Measurements from ENCODE around the gene PTPRM.

PTPRM gene

DNA sequence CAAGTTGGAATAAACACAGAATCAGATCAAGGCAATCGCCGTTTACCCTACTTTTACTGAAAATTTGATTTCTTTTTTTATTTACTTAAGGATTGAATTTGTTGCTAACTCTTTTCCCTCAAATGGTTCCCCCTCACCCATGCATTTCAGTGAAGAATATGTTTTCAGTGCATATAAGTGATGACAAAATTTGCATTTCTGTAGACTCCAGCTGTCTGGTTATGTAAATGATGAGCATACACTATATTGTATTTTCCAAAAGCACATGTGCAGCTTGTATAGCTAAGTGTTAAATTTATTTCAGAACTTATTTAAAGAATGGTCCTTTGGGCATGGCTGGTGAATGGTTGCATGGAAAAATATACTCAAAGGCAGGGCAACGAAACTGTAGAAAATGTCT, 437.7 kb downstream of the PTPRM start:
- no peak for DNase-seq (ENCODE audit: low read depth)
- TF ChIP-seq, protein P1, sequence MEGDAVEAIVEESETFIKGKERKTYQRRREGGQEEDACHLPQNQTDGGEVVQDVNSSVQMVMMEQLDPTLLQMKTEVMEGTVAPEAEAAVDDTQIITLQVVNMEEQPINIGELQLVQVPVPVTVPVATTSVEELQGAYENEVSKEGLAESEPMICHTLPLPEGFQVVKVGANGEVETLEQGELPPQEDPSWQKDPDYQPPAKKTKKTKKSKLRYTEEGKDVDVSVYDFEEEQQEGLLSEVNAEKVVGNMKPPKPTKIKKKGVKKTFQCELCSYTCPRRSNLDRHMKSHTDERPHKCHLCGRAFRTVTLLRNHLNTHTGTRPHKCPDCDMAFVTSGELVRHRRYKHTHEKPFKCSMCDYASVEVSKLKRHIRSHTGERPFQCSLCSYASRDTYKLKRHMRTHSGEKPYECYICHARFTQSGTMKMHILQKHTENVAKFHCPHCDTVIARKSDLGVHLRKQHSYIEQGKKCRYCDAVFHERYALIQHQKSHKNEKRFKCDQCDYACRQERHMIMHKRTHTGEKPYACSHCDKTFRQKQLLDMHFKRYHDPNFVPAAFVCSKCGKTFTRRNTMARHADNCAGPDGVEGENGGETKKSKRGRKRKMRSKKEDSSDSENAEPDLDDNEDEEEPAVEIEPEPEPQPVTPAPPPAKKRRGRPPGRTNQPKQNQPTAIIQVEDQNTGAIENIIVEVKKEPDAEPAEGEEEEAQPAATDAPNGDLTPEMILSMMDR (conservative IDR thresholded peaks at IDR 0.05; ENCODE audit: low read depth, low read length): no peak
- H3K4me3 ChIP-seq (ENCODE audit: low read depth, low read length): no peak overlapping the region

DNA sequence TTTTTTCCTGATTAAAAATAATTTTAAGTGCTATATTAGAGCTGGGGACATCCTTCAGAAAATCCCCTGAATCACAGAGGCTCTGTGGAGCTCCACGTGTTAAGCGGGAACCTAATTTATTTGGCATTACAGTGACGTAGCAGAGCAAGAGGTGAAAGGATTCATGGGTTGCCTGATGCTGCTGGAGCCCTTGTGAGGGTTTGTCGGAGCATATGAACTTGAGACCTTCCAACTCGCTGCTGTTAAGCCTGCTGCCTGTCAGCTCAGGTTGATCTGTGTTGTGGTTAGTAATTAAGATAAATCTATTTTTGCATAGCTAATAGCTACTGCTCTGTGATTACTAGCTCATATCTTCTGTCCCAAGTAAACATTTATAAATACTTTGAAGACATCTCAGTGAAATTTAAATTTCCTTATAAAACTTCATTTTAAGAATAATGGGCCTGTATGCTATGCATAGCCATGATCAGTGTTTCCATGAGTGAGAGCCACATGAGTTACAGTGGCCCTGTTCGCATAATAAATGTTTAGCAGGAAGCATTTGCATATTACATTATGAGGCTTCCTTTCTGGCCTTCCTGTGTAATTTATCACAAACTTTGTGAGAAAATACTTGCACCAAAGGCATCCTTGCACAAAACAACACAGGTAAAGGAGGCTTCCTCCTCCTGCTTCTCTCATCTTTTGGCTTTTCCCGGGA, 438.9 kb downstream of the PTPRM start:
- H3K4me3 ChIP-seq (ENCODE audit: low read depth, low read length): no peak overlapping the region
- DNase-seq (ENCODE audit: low read depth): no peak
- TF ChIP-seq, protein P1 (conservative IDR thresholded peaks at IDR 0.05; ENCODE audit: low read depth, low read length): no peak

DNA sequence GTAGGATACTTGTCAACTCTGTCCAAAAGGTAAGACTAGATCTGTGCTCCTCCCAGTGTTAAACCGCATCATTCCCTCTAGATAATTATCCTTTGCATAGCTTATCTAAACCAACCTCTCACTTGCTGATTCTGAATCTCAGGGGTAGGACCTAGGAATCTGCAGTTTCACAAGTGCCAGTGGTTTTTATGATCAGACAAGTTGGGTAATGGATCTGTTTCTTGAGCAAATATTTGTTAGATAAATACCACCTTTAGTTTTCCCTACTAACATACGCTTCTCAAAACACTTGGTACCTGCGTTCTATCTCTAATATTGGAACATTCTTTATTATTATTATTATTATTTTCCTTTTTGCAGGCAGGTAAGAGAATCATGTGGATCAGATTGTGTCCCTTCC, 439.9 kb downstream of the PTPRM start:
- no peak for DNase-seq (ENCODE audit: low read depth)
- TF ChIP-seq, protein P1 (conservative IDR thresholded peaks at IDR 0.05; ENCODE audit: low read depth, low read length): no peak
- H3K4me3 ChIP-seq (ENCODE audit: low read depth, low read length): no peak overlapping the region

DNA sequence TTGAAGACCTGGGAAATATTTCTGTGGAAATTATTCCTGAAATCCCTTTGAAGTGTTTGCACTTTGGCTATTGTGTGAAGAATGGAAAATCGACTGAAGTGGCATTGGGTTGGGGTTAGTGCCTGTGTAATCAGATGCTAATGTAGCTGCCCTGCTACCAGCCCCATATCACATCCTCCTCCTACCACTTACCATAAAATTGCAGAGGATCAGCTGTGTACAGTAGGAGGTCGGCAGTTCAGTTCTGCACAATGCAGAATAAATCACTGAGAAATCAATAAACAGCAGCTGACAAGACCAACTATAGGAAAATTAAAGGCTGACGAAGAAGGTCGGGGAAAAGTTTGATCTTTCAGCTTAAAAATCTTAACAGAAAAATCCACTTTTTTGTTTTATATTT, 440.9 kb downstream of the PTPRM start:
- no peak overlapping the region for H3K4me3 ChIP-seq (ENCODE audit: low read depth, low read length)
- TF ChIP-seq, protein P1 (conservative IDR thresholded peaks at IDR 0.05; ENCODE audit: low read depth, low read length): no peak
- DNase-seq (ENCODE audit: low read depth): no peak

DNA sequence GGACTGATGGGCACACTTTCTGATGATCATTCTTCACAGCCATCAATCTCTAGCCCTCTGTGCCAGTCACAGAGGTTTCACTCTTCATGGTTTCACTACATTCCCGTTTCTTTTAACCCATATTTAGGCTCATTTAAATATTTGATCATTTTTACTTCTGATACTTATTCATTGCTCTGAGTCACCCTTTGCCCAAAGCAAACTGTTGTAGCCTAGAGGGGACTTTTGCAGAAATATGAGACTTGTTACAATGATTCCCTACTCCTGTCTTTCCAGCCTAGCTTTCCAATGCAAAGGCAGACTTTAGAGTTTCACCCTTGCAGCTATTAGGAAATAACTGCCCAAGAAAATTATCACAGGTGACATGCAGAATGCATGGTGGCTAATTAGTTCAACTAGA, 444.2 kb downstream of the PTPRM start:
- TF ChIP-seq, protein P1 (conservative IDR thresholded peaks at IDR 0.05; ENCODE audit: low read depth, low read length): no peak
- no peak overlapping the region for H3K4me3 ChIP-seq (ENCODE audit: low read depth, low read length)
- DNase-seq (ENCODE audit: low read depth): no peak

DNA sequence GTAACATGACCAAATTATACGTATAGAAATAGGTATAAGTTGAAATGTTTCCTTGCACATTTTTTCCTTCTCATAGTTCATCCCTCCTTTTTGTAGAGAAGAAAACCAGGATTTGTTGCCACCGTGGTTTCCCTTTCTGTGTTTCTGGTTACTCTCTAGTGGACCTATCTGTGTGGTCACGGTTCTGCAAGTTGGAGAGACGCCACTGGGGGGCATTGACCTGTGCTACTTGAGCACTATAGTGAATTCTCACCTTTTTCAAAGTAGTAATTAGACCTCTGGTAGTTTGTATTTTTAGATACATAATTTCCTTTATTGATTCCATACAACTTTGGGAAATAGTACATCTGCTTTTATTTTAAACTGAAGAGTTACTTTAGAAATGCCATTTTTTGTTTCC, 444.8 kb downstream of the PTPRM start:
- H3K4me3 ChIP-seq (ENCODE audit: low read depth, low read length): no peak overlapping the region
- DNase-seq (ENCODE audit: low read depth): no peak
- TF ChIP-seq, protein P1 (conservative IDR thresholded peaks at IDR 0.05; ENCODE audit: low read depth, low read length): no peak

DNA sequence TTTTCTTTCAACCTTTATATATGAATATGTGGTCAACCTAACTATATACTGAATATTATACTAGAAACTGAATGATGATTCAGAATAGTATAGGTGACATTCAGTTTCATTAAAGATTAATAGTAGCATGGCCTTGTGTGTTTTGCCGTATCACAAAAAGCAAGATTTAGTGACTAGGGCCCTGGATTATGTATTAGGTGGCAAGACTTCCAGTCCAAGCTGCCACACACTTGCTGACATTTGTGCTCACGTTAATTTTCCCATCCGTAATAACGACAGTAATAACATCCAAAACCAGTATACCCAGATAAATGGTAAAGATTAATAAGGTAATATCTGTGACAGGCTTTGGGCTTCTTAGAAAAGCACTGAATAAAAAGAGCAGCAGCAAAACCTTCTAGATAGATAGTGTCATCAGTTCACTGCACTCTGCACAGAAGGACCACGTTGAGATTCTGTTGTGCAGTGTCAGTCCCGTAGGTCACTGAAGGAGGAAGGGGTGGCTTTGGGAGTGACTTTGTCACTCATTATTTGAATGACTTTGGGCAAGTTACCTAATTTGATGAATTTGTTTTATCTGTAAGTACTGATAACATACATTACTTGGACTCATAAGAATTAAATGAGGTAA, 451.7 kb downstream of the PTPRM start:
- no peak for DNase-seq (ENCODE audit: low read depth)
- TF ChIP-seq, protein P1 (conservative IDR thresholded peaks at IDR 0.05; ENCODE audit: low read depth, low read length): no peak
- H3K4me3 ChIP-seq (ENCODE audit: low read depth, low read length): no peak overlapping the region

Measured in choroid plexus epithelial cell (primary cell).